NCI-H82 treated with DMSO at 0.1 percent for 48 hours (cell line): ENCODE measurements around the gene GALNT18.

Experiments
- DNase-seq: peaks from one replicate; lab custom pipeline; 2025; ENCODE audit not compliant: unreplicated experiment; lab: John Stamatoyannopoulos, UW

The GALNT18 gene

GRCh38 chr11:11391796-11392463 lies 229.9 kb downstream of the GALNT18 start:
- DNase-seq, result no peak

GRCh38 chr11:11391169-11391568 lies 230.6 kb downstream of the GALNT18 start:
- no peak for DNase-seq

- DNase-seq, result no peak
Measured at GRCh38 chr11:11390068-11390771, 231.6 kb downstream of the GALNT18 start.

GRCh38 chr11:11389238-11389637 lies 232.6 kb downstream of the GALNT18 start:
- DNase-seq, result no peak

- peak; percentile 1 for DNase-seq
Measured at GRCh38 chr11:11387622-11388305, 234.0 kb downstream of the GALNT18 start.

- DNase-seq, result peak; percentile 37
Measured at GRCh38 chr11:11387207-11387606, 234.6 kb downstream of the GALNT18 start.

GRCh38 chr11:11384829-11385228 lies 237.0 kb downstream of the GALNT18 start:
- DNase-seq, result no peak

GRCh38 chr11:11383995-11384394 lies 237.8 kb downstream of the GALNT18 start:
- DNase-seq, result peak; percentile 16

GRCh38 chr11:11382858-11383532 lies 238.8 kb downstream of the GALNT18 start:
- DNase-seq, result peak; percentile 76

GRCh38 chr11:11381471-11382105 lies 240.2 kb downstream of the GALNT18 start:
- no peak for DNase-seq

- DNase-seq, result no peak
Measured at GRCh38 chr11:11380883-11381282, 240.9 kb downstream of the GALNT18 start.

GRCh38 chr11:11380340-11380739 lies 241.5 kb downstream of the GALNT18 start:
- DNase-seq, result no peak

GRCh38 chr11:11379661-11380060 lies 242.1 kb downstream of the GALNT18 start:
- DNase-seq, result no peak

GRCh38 chr11:11378184-11378940 lies 243.4 kb downstream of the GALNT18 start:
- DNase-seq, result no peak

- no peak for DNase-seq
Measured at GRCh38 chr11:11374358-11375148, 247.3 kb downstream of the GALNT18 start.

- DNase-seq, result no peak
Measured at GRCh38 chr11:11373934-11374333, 247.9 kb downstream of the GALNT18 start.

GRCh38 chr11:11372461-11372860 lies 249.3 kb downstream of the GALNT18 start:
- DNase-seq, result no peak

GRCh38 chr11:11370962-11371303 lies 250.9 kb downstream of the GALNT18 start:
- DNase-seq, result no peak

GRCh38 chr11:11370255-11370961 lies 251.4 kb downstream of the GALNT18 start:
- DNase-seq, result no peak
